ENCODE data around the gene DUOX2. TPM values are rescaled to one million over a fixed set of nuclear protein-coding genes. Genes with fewer than 3 reads are reported as not detected.

Gene DUOX2
- total RNA-seq, 1 experiment from 2014 or later: 0.44 TPM

DNA sequence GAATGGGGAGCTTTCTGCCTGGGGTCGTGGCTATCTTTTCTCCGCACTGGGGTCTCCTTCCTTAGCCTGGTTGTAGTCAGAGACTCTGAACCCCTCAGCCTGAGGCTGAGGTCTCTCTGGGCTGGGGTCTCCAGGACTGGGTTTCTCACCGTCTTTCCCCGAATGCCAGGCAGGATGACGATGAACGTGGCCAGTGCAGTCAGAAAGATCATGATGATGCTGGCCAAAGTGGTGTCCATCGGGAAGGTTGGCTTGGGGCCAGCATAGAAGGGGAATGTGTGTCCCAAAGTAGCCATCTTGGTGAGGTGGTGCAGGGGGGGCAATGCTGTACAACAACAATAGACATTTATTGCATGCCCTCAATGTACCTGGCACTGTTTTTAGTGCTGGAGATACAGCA is 8.7 kb upstream of the DUOX2 start:
- DNase-seq (ENCODE audit: low read depth, low spot score) (no peak), ATAC-seq (no peak)
- Histone ChIP-seq H3K36me3 (ENCODE audit: control insufficient read depth in 1 of 2, insufficient read depth in 2 of 2, low read length in 2 of 2) (no peaks in the 10 kb centered on the region), H3K27ac (ENCODE audit: low read depth, low read length) (no peak overlapping the region), H3K4me2 (ENCODE audit: low read length) (no peak overlapping the region), H4K20me1 (ENCODE audit: insufficient read depth) (no peaks in the 10 kb centered on the region), H3K79me2 (ENCODE audit: insufficient read depth, low read length) (no peaks in the 10 kb centered on the region), H2AFZ (ENCODE audit: low read depth, low read length, poor library complexity, severe bottlenecking) (no peak overlapping the region), H3K9ac (ENCODE audit: low read length) (no peak overlapping the region), H3K4me3 (replicated peaks in 1 of 2; ENCODE audit: low read depth in 1 of 2, low read length in 2 of 2) (no peak overlapping the region), H3K4me1 (ENCODE audit: control insufficient read depth in 1 of 2, insufficient read depth in 2 of 2, low read length in 2 of 2) (peaks cover 2 to 15% of the 10 kb centered on the region in 2 experiments; a peak in 3 of 4 replicates), H3K9me2 (ENCODE audit: insufficient read depth) (no peaks in the 10 kb centered on the region), H3K9me3 (ENCODE audit: control insufficient read depth in 1 of 2, insufficient read depth in 1 of 2, low read depth in 1 of 2, low read length in 2 of 2) (no peaks in the 10 kb centered on the region), H3K27me3 (ENCODE audit: insufficient read depth, low read length) (no peaks in the 10 kb centered on the region)
- TF ChIP-seq REST (IDR thresholded peaks at IDR 0.05; ENCODE audit: low read depth) (no peak), CEBPB (IDR thresholded peaks at IDR 0.05; ENCODE audit: low read depth) (no peak), ZNF274 (IDR thresholded peaks at IDR 0.05; ENCODE audit: low read depth, low read length) (no peak), ZFX (IDR thresholded peaks at IDR 0.05) (no peak), FOSL1 (IDR thresholded peaks at IDR 0.05; ENCODE audit: low read depth) (no peak), SP1 (IDR thresholded peaks at IDR 0.05; ENCODE audit: low read depth) (no peak), YY1 (IDR thresholded peaks at IDR 0.05; ENCODE audit: extremely low read depth, insufficient replicate concordance, low read depth, low read length) (no peak), ELF1 (IDR thresholded peaks at IDR 0.05; ENCODE audit: borderline replicate concordance, low read depth) (no peak), POLR2A (IDR thresholded peaks at IDR 0.05; ENCODE audit: borderline replicate concordance, extremely low read depth, insufficient read depth, insufficient read length) (no peak), JUND (IDR thresholded peaks at IDR 0.05) (no peak), EGR1 (IDR thresholded peaks at IDR 0.05; ENCODE audit: low read depth) (no peak), RAD21 (IDR thresholded peaks at IDR 0.05; ENCODE audit: low read depth) (no peak), TCF7L2 (IDR thresholded peaks at IDR 0.05; ENCODE audit: borderline replicate concordance, extremely low read depth, insufficient read depth, insufficient read length) (no peak), SRF (IDR thresholded peaks at IDR 0.05; ENCODE audit: low read depth) (no peak)
- TF ChIP-seq, protein P1, sequence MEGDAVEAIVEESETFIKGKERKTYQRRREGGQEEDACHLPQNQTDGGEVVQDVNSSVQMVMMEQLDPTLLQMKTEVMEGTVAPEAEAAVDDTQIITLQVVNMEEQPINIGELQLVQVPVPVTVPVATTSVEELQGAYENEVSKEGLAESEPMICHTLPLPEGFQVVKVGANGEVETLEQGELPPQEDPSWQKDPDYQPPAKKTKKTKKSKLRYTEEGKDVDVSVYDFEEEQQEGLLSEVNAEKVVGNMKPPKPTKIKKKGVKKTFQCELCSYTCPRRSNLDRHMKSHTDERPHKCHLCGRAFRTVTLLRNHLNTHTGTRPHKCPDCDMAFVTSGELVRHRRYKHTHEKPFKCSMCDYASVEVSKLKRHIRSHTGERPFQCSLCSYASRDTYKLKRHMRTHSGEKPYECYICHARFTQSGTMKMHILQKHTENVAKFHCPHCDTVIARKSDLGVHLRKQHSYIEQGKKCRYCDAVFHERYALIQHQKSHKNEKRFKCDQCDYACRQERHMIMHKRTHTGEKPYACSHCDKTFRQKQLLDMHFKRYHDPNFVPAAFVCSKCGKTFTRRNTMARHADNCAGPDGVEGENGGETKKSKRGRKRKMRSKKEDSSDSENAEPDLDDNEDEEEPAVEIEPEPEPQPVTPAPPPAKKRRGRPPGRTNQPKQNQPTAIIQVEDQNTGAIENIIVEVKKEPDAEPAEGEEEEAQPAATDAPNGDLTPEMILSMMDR (IDR thresholded peaks at IDR 0.05 in 2 of 3, conservative IDR thresholded peaks at IDR 0.05 in 1 of 3; ENCODE audit: borderline replicate concordance in 1 of 3, insufficient read depth in 1 of 3, low read depth in 2 of 3, low read length in 2 of 3): no peak
- TF ChIP-seq, protein P2, sequence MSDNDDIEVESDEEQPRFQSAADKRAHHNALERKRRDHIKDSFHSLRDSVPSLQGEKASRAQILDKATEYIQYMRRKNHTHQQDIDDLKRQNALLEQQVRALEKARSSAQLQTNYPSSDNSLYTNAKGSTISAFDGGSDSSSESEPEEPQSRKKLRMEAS (IDR thresholded peaks at IDR 0.05): no peak
- intact Hi-C loops (cut with micrococcal nuclease): loop anchor here (10.0 kb wide), 1 partner anchor 158 kb away; no protein-coding TSS in a partner anchor
- RAD21 ChIA-PET (ENCODE audit: low non-redundant PET in 1 of 2, low total read pairs in 2 of 2, uncharacterized antibody in 2 of 2, unreplicated experiment in 2 of 2): interaction anchor here in 1 of 2 experiments (1.0 kb wide), 1 partner anchor 154 kb away, joined by 3 read pairs; no protein-coding TSS in a partner anchor
- no TSS peak for BruUV-seq (replicated peaks)
- CTCF ChIA-PET: interaction anchor here (3.0 kb wide), 1 partner anchor 335 kb away, joined by 7 read pairs; no protein-coding TSS in a partner anchor
- POLR2A ChIA-PET: no interaction called here

Measured in HCT116 (cell line).